ENCODE results near the gene SLC30A2.
A peak's percentile ranks its signal among the peaks of the same experiment; 100 is the strongest.

The SLC30A2 gene

GRCh38 chr1:26038477-26038876, 7.4 kb downstream of the SLC30A2 start:
- DNase-seq: no peak

GRCh38 chr1:26037904-26038303, 8.0 kb downstream of the SLC30A2 start:
- no peak for DNase-seq

GRCh38 chr1:26036756-26037281, 9.1 kb downstream of the SLC30A2 start:
- no peak for DNase-seq

- DNase-seq: peak; percentile 66
These were observed 9.8 kb downstream of the SLC30A2 start for GRCh38 chr1:26035959-26036755.

- peak; percentile 92 for DNase-seq
These were observed 10.5 kb downstream of the SLC30A2 start for GRCh38 chr1:26035203-26035958.

- DNase-seq: no peak
These were observed 11.3 kb downstream of the SLC30A2 start for GRCh38 chr1:26034504-26035202.

GRCh38 chr1:26032656-26033357, 13.1 kb downstream of the SLC30A2 start:
- DNase-seq: no peak

GRCh38 chr1:26031611-26032220, 14.2 kb downstream of the SLC30A2 start:
- no peak for DNase-seq

- DNase-seq: no peak
These were observed 14.7 kb downstream of the SLC30A2 start for GRCh38 chr1:26031196-26031595.

GRCh38 chr1:26029864-26030481, 15.9 kb downstream of the SLC30A2 start:
- DNase-seq: no peak

- no peak for DNase-seq
These were observed 16.7 kb downstream of the SLC30A2 start for GRCh38 chr1:26029054-26029863.

- no peak for DNase-seq
These were observed 17.4 kb downstream of the SLC30A2 start for GRCh38 chr1:26028490-26028980.

- DNase-seq: no peak
These were observed 18.0 kb downstream of the SLC30A2 start for GRCh38 chr1:26027716-26028489.

- no peak for DNase-seq
These were observed 20.4 kb downstream of the SLC30A2 start for GRCh38 chr1:26025517-26025916.

- no peak for DNase-seq
These were observed 20.9 kb downstream of the SLC30A2 start for GRCh38 chr1:26025060-26025459.

GRCh38 chr1:26023826-26024225, 22.1 kb downstream of the SLC30A2 start:
- no peak for DNase-seq

- DNase-seq: no peak
These were observed 22.9 kb downstream of the SLC30A2 start for GRCh38 chr1:26023009-26023408.

- no peak for DNase-seq
These were observed 23.5 kb downstream of the SLC30A2 start for GRCh38 chr1:26022404-26022779.

- DNase-seq: no peak
These were observed 24.1 kb downstream of the SLC30A2 start, which contains the start of gene EXTL1 for GRCh38 chr1:26021647-26022403. EXTL1 (plus strand) TSS chr1:26021775; CDS start chr1:26022647, 872 bp downstream.
